ENCODE measurements around the gene CPA4.

CPA4 gene

GRCh38 chr7:130276796-130277762 lies 15.9 kb upstream of the CPA4 start:
- Histone ChIP-seq H3K9me3 (replicated peaks; ENCODE audit: insufficient read depth, low read length) (no peaks in the 10 kb centered on the region), H3F3A (ENCODE audit: insufficient read depth, low read length) (no peaks in the 10 kb centered on the region), H3K4me2 (ENCODE audit: low read depth, low read length) (no peak overlapping the region), H4K20me1 (ENCODE audit: insufficient read depth, low read length) (no peaks in the 10 kb centered on the region), H3K9ac (ENCODE audit: low read length) (no peak overlapping the region), H3K27ac (ENCODE audit: low read length) (no peak overlapping the region), H3K4me1 (ENCODE audit: low read length) (no peaks in the 10 kb centered on the region), H2AFZ (ENCODE audit: low read length) (no peak overlapping the region), H3K79me2 (ENCODE audit: low read length) (no peaks in the 10 kb centered on the region), H3K27me3 (replicated peaks; ENCODE audit: insufficient read depth, low read length) (no peaks in the 10 kb centered on the region), H3K9me2 (replicated peaks; ENCODE audit: insufficient read depth, low read length) (no peaks in the 10 kb centered on the region), H3K4me3 (ENCODE audit: low read length) (no peak overlapping the region), H3K36me3 (replicated peaks; ENCODE audit: insufficient read depth, low read length) (no peaks in the 10 kb centered on the region)
- TF ChIP-seq EZH2 (optimal IDR thresholded peaks at IDR 0.05; ENCODE audit: low read depth, low read length) (no peak), EZH2phosphoT487 (IDR thresholded peaks at IDR 0.05; ENCODE audit: low read length) (no peak), CTCF (IDR thresholded peaks at IDR 0.05; ENCODE audit: low read length) (no peak)
- no peak for DNase-seq

GRCh38 chr7:130277763-130278643 lies 15.0 kb upstream of the CPA4 start:
- no peaks in the 10 kb centered on the region for H4K20me1 ChIP-seq (ENCODE audit: insufficient read depth, low read length)
- no peak overlapping the region for H2AFZ ChIP-seq (ENCODE audit: low read length)
- H3F3A ChIP-seq (ENCODE audit: insufficient read depth, low read length) = no peaks in the 10 kb centered on the region
- no peak overlapping the region for H3K9ac ChIP-seq (ENCODE audit: low read length)
- no peak for TF ChIP-seq EZH2phosphoT487 (IDR thresholded peaks at IDR 0.05; ENCODE audit: low read length)
- TF ChIP-seq CTCF (IDR thresholded peaks at IDR 0.05; ENCODE audit: low read length) = no peak
- no peak for TF ChIP-seq EZH2 (optimal IDR thresholded peaks at IDR 0.05; ENCODE audit: low read depth, low read length)
- H3K79me2 ChIP-seq (ENCODE audit: low read length) = no peaks in the 10 kb centered on the region
- no peak overlapping the region for H3K4me2 ChIP-seq (ENCODE audit: low read depth, low read length)
- H3K36me3 ChIP-seq (replicated peaks; ENCODE audit: insufficient read depth, low read length) = no peaks in the 10 kb centered on the region
- H3K27me3 ChIP-seq (replicated peaks; ENCODE audit: insufficient read depth, low read length) = no peaks in the 10 kb centered on the region
- H3K27ac ChIP-seq (ENCODE audit: low read length) = no peak overlapping the region
- H3K9me2 ChIP-seq (replicated peaks; ENCODE audit: insufficient read depth, low read length) = no peaks in the 10 kb centered on the region
- no peak overlapping the region for H3K4me3 ChIP-seq (ENCODE audit: low read length)
- DNase-seq = no peak
- H3K9me3 ChIP-seq (replicated peaks; ENCODE audit: insufficient read depth, low read length) = no peaks in the 10 kb centered on the region
- no peaks in the 10 kb centered on the region for H3K4me1 ChIP-seq (ENCODE audit: low read length)

- Histone ChIP-seq H3K4me3 (ENCODE audit: low read length) (no peak overlapping the region), H3F3A (ENCODE audit: insufficient read depth, low read length) (no peaks in the 10 kb centered on the region), H3K9me2 (replicated peaks; ENCODE audit: insufficient read depth, low read length) (no peaks in the 10 kb centered on the region), H2AFZ (ENCODE audit: low read length) (no peak overlapping the region), H3K4me2 (ENCODE audit: low read depth, low read length) (no peak overlapping the region), H4K20me1 (ENCODE audit: insufficient read depth, low read length) (no peaks in the 10 kb centered on the region), H3K27ac (ENCODE audit: low read length) (no peak overlapping the region), H3K9ac (ENCODE audit: low read length) (no peak overlapping the region), H3K9me3 (replicated peaks; ENCODE audit: insufficient read depth, low read length) (no peaks in the 10 kb centered on the region), H3K4me1 (ENCODE audit: low read length) (no peaks in the 10 kb centered on the region), H3K36me3 (replicated peaks; ENCODE audit: insufficient read depth, low read length) (no peaks in the 10 kb centered on the region), H3K79me2 (ENCODE audit: low read length) (no peaks in the 10 kb centered on the region), H3K27me3 (replicated peaks; ENCODE audit: insufficient read depth, low read length) (no peaks in the 10 kb centered on the region)
- no peak for DNase-seq
- TF ChIP-seq EZH2phosphoT487 (IDR thresholded peaks at IDR 0.05; ENCODE audit: low read length) = no peak
- no peak for TF ChIP-seq CTCF (IDR thresholded peaks at IDR 0.05; ENCODE audit: low read length)
- no peak for TF ChIP-seq EZH2 (optimal IDR thresholded peaks at IDR 0.05; ENCODE audit: low read depth, low read length)
These were observed 14.1 kb upstream of the CPA4 start for GRCh38 chr7:130278860-130279259.

Data from MM.1S (cell line).